KMS-11 (cell line): ENCODE data around the gene ZC2HC1B.

Source experiments
- H2AFZ ChIP-seq: fragments of 200-600 bp; sonication (generic); 2 replicates; pipeline ENCODE4 v1.6.1; 2016; ENCODE audit warnings: antibody characterized with exemption, mixed run types, low read depth
- H3K27ac ChIP-seq: fragments of 200-600 bp; sonication (generic); 2 replicates; pipeline ENCODE4 v1.6.1; 2016; ENCODE audit warnings: mild to moderate bottlenecking, mixed run types
- H3K27me3 ChIP-seq: fragments of 200-600 bp; sonication (generic); 2 replicates; pipeline ENCODE4 v1.6.1; 2017; ENCODE audit warnings: mild to moderate bottlenecking, low read depth, mixed run types, moderate library complexity; ENCODE audit not compliant: insufficient read depth
- H3K36me3 ChIP-seq: fragments of 200-600 bp; sonication (generic); 2 replicates; pipeline ENCODE4 v1.6.1; 2017; ENCODE audit warnings: mild to moderate bottlenecking, mixed run types; ENCODE audit not compliant: insufficient read depth
- H3K4me1 ChIP-seq: fragments of 200-600 bp; sonication (generic); 2 replicates; pipeline ENCODE4 v1.6.1; 2016; ENCODE audit warnings: mild to moderate bottlenecking, low read depth, mixed run types; ENCODE audit not compliant: poor library complexity, severe bottlenecking
- H3K4me2 ChIP-seq: fragments of 200-600 bp; sonication (generic); 2 replicates; pipeline ENCODE4 v1.7.0; 2016; ENCODE audit warnings: mild to moderate bottlenecking, mixed run types
- H3K4me3 ChIP-seq: fragments of 200-600 bp; sonication (generic); IDR thresholded peaks from 2 replicates; pipeline ENCODE4 v1.6.1; 2017; ENCODE audit warnings: low read depth, low read length, mixed read lengths; ENCODE audit not compliant: insufficient read depth
- H3K79me2 ChIP-seq: fragments of 200-600 bp; sonication (generic); 2 replicates; pipeline ENCODE4 v1.6.1; 2016; ENCODE audit warnings: low read depth, mixed run types; ENCODE audit not compliant: insufficient read depth
- H3K9ac ChIP-seq: fragments of 200-600 bp; sonication (generic); 2 replicates; pipeline ENCODE4 v1.6.1; 2016; ENCODE audit warnings: mild to moderate bottlenecking, mixed run types
- H4K20me1 ChIP-seq: fragments of 200-600 bp; sonication (generic); 2 replicates; pipeline ENCODE4 v1.6.1; 2016; ENCODE audit warnings: mild to moderate bottlenecking, mixed run types; ENCODE audit not compliant: insufficient read depth
- TF ChIP-seq, protein P1 (sequence below): fragments of 200-600 bp; sonication (generic); conservative IDR thresholded peaks from 2 replicates; pipeline ENCODE4 v1.6.1; 2017; ENCODE audit warnings: low read depth, mild to moderate bottlenecking, antibody characterized with exemption, low read length, moderate library complexity, mixed read lengths

The ZC2HC1B gene

DNA sequence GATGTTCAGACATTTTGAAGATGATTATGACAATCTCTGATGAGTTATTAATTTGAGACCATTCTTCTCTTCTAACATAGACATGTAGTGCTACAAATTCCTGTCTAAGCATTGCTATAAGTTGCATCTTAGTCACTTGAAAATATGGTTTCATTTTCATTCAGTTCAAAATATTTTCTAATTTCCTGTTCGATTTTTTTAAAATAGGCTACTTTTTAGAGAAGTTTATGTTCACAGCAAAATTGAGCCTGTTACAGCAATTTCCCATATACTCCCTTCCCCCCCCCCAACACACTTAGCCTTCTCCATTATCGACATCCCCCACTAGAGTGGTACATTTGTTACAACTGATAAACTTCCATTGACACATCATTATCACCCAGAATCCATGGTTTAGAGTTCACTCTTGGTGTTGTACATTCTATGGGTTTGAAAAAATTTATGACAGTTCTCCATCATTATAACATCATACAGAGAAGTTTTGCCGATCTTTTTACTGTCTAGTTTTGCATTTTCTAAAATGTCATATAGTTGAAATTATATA, 112.6 kb downstream of the ZC2HC1B start:
- Histone ChIP-seq H4K20me1 (no peaks in the 10 kb centered on the region), H3K4me2 (no peak overlapping the region), H2AFZ (no peak overlapping the region), H3K36me3 (no peaks in the 10 kb centered on the region), H3K27ac (no peak overlapping the region), H3K27me3 (no peaks in the 10 kb centered on the region), H3K4me1 (no peaks in the 10 kb centered on the region), H3K4me3 (no peak overlapping the region), H3K9ac (no peak overlapping the region), H3K79me2 (no peaks in the 10 kb centered on the region)
- TF ChIP-seq, protein P1, sequence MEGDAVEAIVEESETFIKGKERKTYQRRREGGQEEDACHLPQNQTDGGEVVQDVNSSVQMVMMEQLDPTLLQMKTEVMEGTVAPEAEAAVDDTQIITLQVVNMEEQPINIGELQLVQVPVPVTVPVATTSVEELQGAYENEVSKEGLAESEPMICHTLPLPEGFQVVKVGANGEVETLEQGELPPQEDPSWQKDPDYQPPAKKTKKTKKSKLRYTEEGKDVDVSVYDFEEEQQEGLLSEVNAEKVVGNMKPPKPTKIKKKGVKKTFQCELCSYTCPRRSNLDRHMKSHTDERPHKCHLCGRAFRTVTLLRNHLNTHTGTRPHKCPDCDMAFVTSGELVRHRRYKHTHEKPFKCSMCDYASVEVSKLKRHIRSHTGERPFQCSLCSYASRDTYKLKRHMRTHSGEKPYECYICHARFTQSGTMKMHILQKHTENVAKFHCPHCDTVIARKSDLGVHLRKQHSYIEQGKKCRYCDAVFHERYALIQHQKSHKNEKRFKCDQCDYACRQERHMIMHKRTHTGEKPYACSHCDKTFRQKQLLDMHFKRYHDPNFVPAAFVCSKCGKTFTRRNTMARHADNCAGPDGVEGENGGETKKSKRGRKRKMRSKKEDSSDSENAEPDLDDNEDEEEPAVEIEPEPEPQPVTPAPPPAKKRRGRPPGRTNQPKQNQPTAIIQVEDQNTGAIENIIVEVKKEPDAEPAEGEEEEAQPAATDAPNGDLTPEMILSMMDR = no peak

DNA sequence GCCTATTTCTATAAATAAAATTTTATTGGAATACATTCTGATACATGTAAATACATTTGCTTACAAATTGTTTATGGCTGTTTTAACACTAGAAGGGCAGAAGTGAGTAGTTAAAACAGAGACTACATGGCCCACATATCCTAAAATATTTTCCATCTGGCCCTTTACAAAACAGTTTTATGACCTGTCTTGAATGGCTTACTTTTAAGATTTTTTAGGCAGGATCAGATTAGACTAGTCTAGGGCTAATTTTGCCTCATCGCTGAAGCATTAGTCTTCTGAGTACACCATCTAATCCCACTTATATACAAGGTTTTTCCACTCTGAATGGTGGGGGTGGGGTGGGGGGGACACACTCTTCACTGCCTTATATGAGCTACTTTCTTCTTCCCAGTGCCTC, 116.6 kb downstream of the ZC2HC1B start:
- Histone ChIP-seq H3K79me2 (no peaks in the 10 kb centered on the region), H3K4me3 (no peak overlapping the region), H3K9ac (no peak overlapping the region), H3K36me3 (no peaks in the 10 kb centered on the region), H3K4me2 (no peak overlapping the region), H2AFZ (no peak overlapping the region), H3K27ac (no peak overlapping the region), H3K27me3 (no peaks in the 10 kb centered on the region), H4K20me1 (no peaks in the 10 kb centered on the region), H3K4me1 (no peaks in the 10 kb centered on the region)
- TF ChIP-seq, protein P1 = no peak

DNA sequence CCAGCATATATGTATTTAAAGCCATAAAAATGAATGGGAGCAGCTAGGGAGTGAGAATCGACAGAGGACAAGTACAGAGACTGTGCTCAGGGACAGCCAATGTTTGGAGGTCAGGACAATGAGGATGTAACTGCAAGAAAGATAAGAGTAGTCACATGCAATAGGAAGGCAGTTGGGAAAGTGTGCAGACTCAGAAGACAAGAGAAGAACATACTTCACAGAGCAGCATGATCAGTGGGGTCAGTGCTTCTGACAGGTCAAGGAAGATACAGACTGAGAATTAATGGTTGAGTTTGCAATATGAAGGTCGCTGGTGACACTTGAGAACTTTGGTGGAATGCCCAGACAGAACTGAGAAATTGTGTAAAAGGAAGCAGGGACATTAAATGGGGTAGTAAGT, 118.7 kb downstream of the ZC2HC1B start:
- H3K4me3 ChIP-seq = no peak overlapping the region
- H3K4me1 ChIP-seq = no peaks in the 10 kb centered on the region
- H3K9ac ChIP-seq = no peak overlapping the region
- no peak overlapping the region for H3K27ac ChIP-seq
- no peaks in the 10 kb centered on the region for H3K27me3 ChIP-seq
- H4K20me1 ChIP-seq = no peaks in the 10 kb centered on the region
- no peak overlapping the region for H2AFZ ChIP-seq
- H3K4me2 ChIP-seq = no peak overlapping the region
- TF ChIP-seq, protein P1 = no peak
- no peaks in the 10 kb centered on the region for H3K36me3 ChIP-seq
- no peaks in the 10 kb centered on the region for H3K79me2 ChIP-seq

DNA sequence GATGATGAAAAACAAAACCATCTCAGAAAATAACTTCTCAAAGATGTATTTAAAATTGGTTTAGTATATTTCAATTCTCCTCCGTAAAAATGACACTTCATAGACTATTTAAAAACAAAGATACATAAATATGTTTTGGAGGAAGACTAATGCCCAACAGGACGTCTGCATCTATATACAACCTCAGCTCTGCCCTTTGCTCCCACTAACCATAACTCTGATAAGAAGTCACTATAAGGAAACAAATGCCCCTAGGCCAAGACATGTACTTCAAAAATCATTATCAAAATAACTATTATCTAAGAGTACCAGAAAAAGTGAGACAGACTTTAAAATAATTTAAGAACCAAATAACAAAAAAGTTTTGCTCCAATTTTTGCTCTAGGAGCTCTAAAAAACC, 120.4 kb downstream of the ZC2HC1B start:
- no peak overlapping the region for H3K9ac ChIP-seq
- no peak overlapping the region for H3K4me2 ChIP-seq
- H3K27ac ChIP-seq = no peak overlapping the region
- H3K4me1 ChIP-seq = no peaks in the 10 kb centered on the region
- no peak overlapping the region for H2AFZ ChIP-seq
- no peak overlapping the region for H3K4me3 ChIP-seq
- no peaks in the 10 kb centered on the region for H3K27me3 ChIP-seq
- TF ChIP-seq, protein P1 = no peak
- H3K79me2 ChIP-seq = no peaks in the 10 kb centered on the region
- no peaks in the 10 kb centered on the region for H4K20me1 ChIP-seq
- H3K36me3 ChIP-seq = no peaks in the 10 kb centered on the region
